B cell (primary cell): ENCODE results near the gene NFIB. TPM values are rescaled to one million over a fixed set of nuclear protein-coding genes. Genes with fewer than 3 reads are reported as not detected.

Experiments
- ATAC-seq: fragments of 200-7000 bp; cut with Tn5 transposase; one replicate; pipeline ENCODE4 v1.10.0; 2021; ENCODE audit warnings: low read depth, mild to moderate bottlenecking, moderate number of reproducible peaks, moderate library complexity
- CTCF ChIA-PET: fragments of 350-600 bp; sonication (Branson Sonifier 250); formaldehyde crosslinking; loops from one replicate; lab custom pipeline; 2021; ENCODE audit warnings: antibody characterized with exemption, inconsistent platforms; lab: Charles Lee
- POLR2A ChIA-PET: fragments of 350-600 bp; sonication (Branson Sonifier 250); formaldehyde crosslinking; loops from one replicate; lab custom pipeline; 2021; ENCODE audit warnings: antibody characterized with exemption; lab: Charles Lee
- DNase-seq: peaks from one replicate; pipeline ENCODE4 v3.0.0; 2013
- H2AFZ ChIP-seq: 2 replicates; pipeline ENCODE4 v1.6.1; 2012; ENCODE audit warnings: mild to moderate bottlenecking, low read depth, low read length; ENCODE audit not compliant: insufficient read depth, poor library complexity, severe bottlenecking
- H3K27ac ChIP-seq, 2 donors: 1 replicate in 1 of 2; 2 replicates in 1 of 2; pipeline ENCODE4 v1.5.1; 2012 to 2013; ENCODE audit warnings: low read length in 2 of 2, mild to moderate bottlenecking in 2 of 2, moderate library complexity in 1 of 2
- H3K27me3 ChIP-seq, 4 experiments: fragments of 200-600 bp in 1 of 4; sonication (generic) in 1 of 4; replicated peaks in 1 of 4; 1 replicate in 2 of 4; 2 replicates in 2 of 4; pipeline versions ENCODE4 v1.6.1 to v1.7.0; 2013 to 2016; ENCODE audit warnings: low read length in 3 of 4, mild to moderate bottlenecking in 2 of 4, mixed read lengths in 1 of 4, moderate library complexity in 1 of 4; ENCODE audit not compliant: insufficient read depth in 4 of 4, control insufficient read depth in 3 of 4; ENCODE audit errors: control extremely low read depth in 1 of 4
- H3K36me3 ChIP-seq, 2 experiments: replicated peaks in 1 of 2; 1 replicate in 1 of 2; 2 replicates in 1 of 2; pipeline versions ENCODE4 v1.6.1 to v1.7.1; 2013; ENCODE audit warnings: low read length in 1 of 2; ENCODE audit not compliant: insufficient read depth in 2 of 2, control insufficient read depth in 1 of 2; ENCODE audit errors: control extremely low read depth in 1 of 2, extremely low read depth in 1 of 2
- H3K4me1 ChIP-seq, 2 donors: fragments of 200-600 bp in 1 of 2; sonication (generic) in 1 of 2; 1 replicate in 1 of 2; 2 replicates in 1 of 2; pipeline versions ENCODE4 v1.5.1 to v1.6.1; 2013 to 2017; ENCODE audit warnings: low read length in 2 of 2; ENCODE audit not compliant: control insufficient read depth in 2 of 2, insufficient read depth in 2 of 2
- H3K4me2 ChIP-seq: replicated peaks from 2 replicates; pipeline ENCODE3; 2012; ENCODE audit warnings: mild to moderate bottlenecking, low read depth, low read length; ENCODE audit not compliant: poor library complexity, severe bottlenecking
- H3K4me3 ChIP-seq, 5 experiments: fragments of 200-600 bp in 1 of 5; sonication (generic) in 1 of 5; 1 replicate in 3 of 5; 2 replicates in 2 of 5; pipeline versions ENCODE4 v1.5.1 to v1.7.0; 2011 to 2016; ENCODE audit warnings: low read length in 4 of 5, mild to moderate bottlenecking in 4 of 5, low read depth in 2 of 5, control low read depth in 1 of 5, moderate library complexity in 1 of 5; ENCODE audit not compliant: insufficient read depth in 1 of 5; ENCODE audit errors: control extremely low read depth in 1 of 5, extremely low read depth in 1 of 5
- H3K79me2 ChIP-seq: fragments of 200-600 bp; sonication (generic); one replicate; pipeline ENCODE4 v1.6.0; 2016; ENCODE audit warnings: low read length; ENCODE audit not compliant: control insufficient read depth, insufficient read depth
- H3K9ac ChIP-seq: fragments of 200-600 bp; sonication (generic); 2 replicates; pipeline ENCODE4 v1.6.1; 2017; ENCODE audit warnings: mild to moderate bottlenecking, low read length, moderate library complexity
- H3K9me3 ChIP-seq, 3 donors: one replicate each; pipeline versions ENCODE4 v1.6.1 to v1.7.1; 2013; ENCODE audit warnings: low read length in 2 of 3; ENCODE audit not compliant: control insufficient read depth in 2 of 3, insufficient read depth in 1 of 3; ENCODE audit errors: control extremely low read depth in 1 of 3
- H4K20me1 ChIP-seq: 2 replicates; pipeline ENCODE4 v1.6.0; 2012; ENCODE audit warnings: mild to moderate bottlenecking, low read length; ENCODE audit not compliant: insufficient read depth, control insufficient read depth, poor library complexity, severe bottlenecking
- H3K27ac Mint-ChIP-seq: one replicate; pipeline ENCODE4 v1.8.0; 2021; ENCODE audit warnings: mixed read lengths
- H3K27me3 Mint-ChIP-seq: one replicate; pipeline ENCODE4 v1.8.0; 2021; ENCODE audit warnings: mixed read lengths
- H3K4me1 Mint-ChIP-seq: one replicate; pipeline ENCODE4 v1.8.0; 2021; ENCODE audit warnings: mixed read lengths
- H3K4me3 Mint-ChIP-seq: one replicate; pipeline ENCODE4 v1.8.0; 2021; ENCODE audit warnings: mixed read lengths
- H3K9me3 Mint-ChIP-seq: one replicate; pipeline ENCODE4 v1.8.0; 2022; ENCODE audit warnings: mixed read lengths; ENCODE audit not compliant: insufficient read depth
- EZH2 ChIP-seq: IDR thresholded peaks from 2 replicates; pipeline ENCODE4 v1.6.1; 2012; ENCODE audit warnings: borderline replicate concordance, low read depth, mild to moderate bottlenecking, moderate library complexity, low read length; ENCODE audit not compliant: insufficient read depth, poor library complexity, severe bottlenecking
- WGBS: methylation state at CpG from one replicate; pipeline ENCODE4 v1.1.5; 2013; ENCODE audit warnings: missing lambda C conversion rate; ENCODE audit not compliant: insufficient coverage; 5-methylcytosine and 5-hydroxymethylcytosine counted together
- intact Hi-C: fragments of 100-400 bp; cut with micrococcal nuclease; formaldehyde crosslinking; loops from one replicate; pipeline ENCODE4 v1.10.0; 2022
- polyA plus RNA-seq: library from polyadenylated mRNA; depleted of rRNA; stranded (reverse); fragments of >200 nt; gene quantifications from 2 replicates; pipeline ENCODE4 v1.2.3, GENCODE V29; 2012
- total RNA-seq, 2 donors: library from RNA; stranded (reverse); fragments of 120-200 nt in 1 of 2; gene quantifications; 1 replicate in 1 of 2; 2 replicates in 1 of 2; pipeline versions ENCODE4 v1.2.3 to v1.2.4, GENCODE V29; 2013 to 2022
- TF ChIP-seq, protein P1 (sequence below): fragments of 200-600 bp; IDR thresholded peaks from one replicate; pipeline ENCODE4 v1.8.0; 2022; ENCODE audit warnings: antibody characterized with exemption, mild to moderate bottlenecking

Gene NFIB
- total and polyA plus RNA-seq, 2 donors (not counting 1 experiment from before 2014, with no cell fraction given), result not detected

DNA sequence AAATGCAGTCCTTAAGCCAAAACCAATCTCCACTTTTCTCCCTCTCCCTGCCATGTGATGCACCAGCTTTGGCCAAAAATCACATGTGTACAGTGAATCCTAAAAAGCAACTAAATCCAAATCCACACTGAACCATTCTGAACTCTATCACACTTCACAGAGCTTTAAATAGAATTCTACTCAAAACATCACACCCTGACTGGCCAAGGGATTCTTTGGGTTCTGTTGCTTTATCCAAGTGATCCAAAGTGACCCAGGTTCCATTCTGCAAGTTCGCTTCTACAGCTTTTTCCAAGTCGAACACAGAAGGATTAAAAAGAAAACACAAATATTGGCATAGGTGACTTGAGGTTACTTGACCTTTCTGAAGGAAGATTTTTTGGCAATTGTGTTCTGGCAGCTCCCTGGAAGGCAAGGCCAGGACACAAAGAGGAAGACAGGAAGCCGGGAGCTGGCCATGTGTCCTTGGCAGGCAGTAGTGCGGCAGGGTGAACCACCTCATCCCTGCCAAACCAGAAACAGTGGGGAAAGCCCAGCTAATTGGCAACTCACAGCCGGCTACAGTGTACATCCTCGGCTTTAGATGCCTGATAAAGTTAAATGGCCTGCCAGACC is 115.0 kb downstream of the NFIB start:
- TF ChIP-seq EZH2, result no peak
- TF ChIP-seq, protein P1, sequence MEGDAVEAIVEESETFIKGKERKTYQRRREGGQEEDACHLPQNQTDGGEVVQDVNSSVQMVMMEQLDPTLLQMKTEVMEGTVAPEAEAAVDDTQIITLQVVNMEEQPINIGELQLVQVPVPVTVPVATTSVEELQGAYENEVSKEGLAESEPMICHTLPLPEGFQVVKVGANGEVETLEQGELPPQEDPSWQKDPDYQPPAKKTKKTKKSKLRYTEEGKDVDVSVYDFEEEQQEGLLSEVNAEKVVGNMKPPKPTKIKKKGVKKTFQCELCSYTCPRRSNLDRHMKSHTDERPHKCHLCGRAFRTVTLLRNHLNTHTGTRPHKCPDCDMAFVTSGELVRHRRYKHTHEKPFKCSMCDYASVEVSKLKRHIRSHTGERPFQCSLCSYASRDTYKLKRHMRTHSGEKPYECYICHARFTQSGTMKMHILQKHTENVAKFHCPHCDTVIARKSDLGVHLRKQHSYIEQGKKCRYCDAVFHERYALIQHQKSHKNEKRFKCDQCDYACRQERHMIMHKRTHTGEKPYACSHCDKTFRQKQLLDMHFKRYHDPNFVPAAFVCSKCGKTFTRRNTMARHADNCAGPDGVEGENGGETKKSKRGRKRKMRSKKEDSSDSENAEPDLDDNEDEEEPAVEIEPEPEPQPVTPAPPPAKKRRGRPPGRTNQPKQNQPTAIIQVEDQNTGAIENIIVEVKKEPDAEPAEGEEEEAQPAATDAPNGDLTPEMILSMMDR, result no peak
- Mint-ChIP-seq H3K27me3 (no peaks in the 10 kb centered on the region), H3K4me3 (no peak overlapping the region), H3K4me1 (no peaks in the 10 kb centered on the region), H3K9me3 (no peaks in the 10 kb centered on the region), H3K27ac (no peak overlapping the region)
- H3K36me3 ChIP-seq, result no peaks in the 10 kb centered on the region
- no peaks in the 10 kb centered on the region for H4K20me1 ChIP-seq
- no peaks in the 10 kb centered on the region for H3K79me2 ChIP-seq
- H3K4me1 ChIP-seq, result no peaks in the 10 kb centered on the region
- ATAC-seq, result no peak
- no peak for DNase-seq
- H3K27me3 ChIP-seq, result no peaks in the 10 kb centered on the region
- H3K4me3 ChIP-seq, result no peak overlapping the region
- no peak overlapping the region for H3K9ac ChIP-seq
- H3K27ac ChIP-seq, result no peak overlapping the region
- CTCF ChIA-PET, result no interaction called here
- no peak overlapping the region for H2AFZ ChIP-seq
- POLR2A ChIA-PET, result no interaction called here
- intact Hi-C loops, result no loop called here
- no peaks in the 10 kb centered on the region for H3K9me3 ChIP-seq
- 63% methylated on average over 4 of the region's 6 CpGs for WGBS
- H3K4me2 ChIP-seq, result no peak overlapping the region

DNA sequence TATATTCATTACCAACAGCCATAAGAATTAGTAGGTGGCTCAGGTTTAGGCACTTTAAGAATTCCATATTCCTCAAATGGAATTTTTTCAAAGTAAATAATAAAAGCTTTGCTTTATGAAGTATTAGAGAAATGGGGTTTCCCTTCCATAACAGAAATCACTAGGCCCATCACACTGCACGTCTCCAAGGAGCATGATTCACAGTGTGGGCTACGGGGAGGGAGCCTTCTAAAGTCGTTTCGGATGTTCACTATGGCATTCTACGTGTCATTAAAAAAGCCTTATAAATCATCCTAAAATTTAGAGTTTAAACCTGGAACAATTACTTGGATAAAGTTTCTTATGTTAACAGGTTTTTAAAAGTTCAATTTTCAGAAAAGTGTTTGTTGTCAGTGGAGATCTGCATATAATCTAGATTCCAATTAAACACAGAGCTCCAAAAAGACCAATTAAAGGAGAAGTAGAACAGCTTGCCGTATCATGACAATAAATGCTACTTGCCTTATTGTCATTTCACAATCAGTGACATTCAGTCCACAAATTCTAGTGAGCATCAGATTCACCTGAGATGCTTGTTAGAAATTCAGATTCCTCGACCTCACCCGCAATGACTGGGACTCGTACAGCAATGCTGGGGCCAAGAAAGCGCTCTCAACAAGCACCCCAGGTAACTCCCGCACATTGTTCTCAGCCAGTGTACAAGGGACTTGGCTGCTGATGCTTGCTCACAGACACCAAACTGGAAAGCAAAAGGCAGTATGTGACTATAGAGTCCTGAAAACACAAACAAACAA is 115.7 kb downstream of the NFIB start:
- Histone ChIP-seq H3K4me1 (no peaks in the 10 kb centered on the region), H3K9ac (no peak overlapping the region), H3K4me2 (no peak overlapping the region), H3K27me3 (no peaks in the 10 kb centered on the region), H3K4me3 (no peak overlapping the region), H4K20me1 (no peaks in the 10 kb centered on the region), H3K36me3 (no peaks in the 10 kb centered on the region), H2AFZ (no peak overlapping the region), H3K9me3 (no peaks in the 10 kb centered on the region), H3K27ac (no peak overlapping the region), H3K79me2 (no peaks in the 10 kb centered on the region)
- H3K27ac Mint-ChIP-seq, result no peak overlapping the region
- no peaks in the 10 kb centered on the region for H3K4me1 Mint-ChIP-seq
- WGBS, result 100% methylated on average over 1 of the region's 11 CpGs
- H3K4me3 Mint-ChIP-seq, result no peak overlapping the region
- ChIA-PET CTCF (no interaction called here), POLR2A (no interaction called here)
- H3K9me3 Mint-ChIP-seq, result no peaks in the 10 kb centered on the region
- no peak for ATAC-seq
- intact Hi-C loops, result no loop called here
- no peak for TF ChIP-seq EZH2
- TF ChIP-seq, protein P1, result no peak
- no peaks in the 10 kb centered on the region for H3K27me3 Mint-ChIP-seq
- no peak for DNase-seq
